Prostate gland (tissue), 2 donors: ENCODE measurements around the gene IREB2.

Experiments
- CTCF ChIP-seq, 4 experiments: fragments of 200-600 bp in 2 of 4; fragments of 450-650 bp in 2 of 4; sonication (generic) in 2 of 4; IDR thresholded peaks; 1 replicate in 3 of 4; 2 replicates in 1 of 4; pipeline ENCODE4 v1.5.1; 2016 to 2019; ENCODE audit warnings: antibody characterized with exemption in 4 of 4, mild to moderate bottlenecking in 2 of 4, moderate library complexity in 2 of 4
- POLR2A ChIP-seq: fragments of 450-650 bp; IDR thresholded peaks from one replicate; pipeline ENCODE4 v1.6.1; 2016; ENCODE audit warnings: antibody characterized with exemption, mild to moderate bottlenecking
- POLR2AphosphoS5 ChIP-seq: sonication (generic); formaldehyde crosslinking; IDR thresholded peaks from one replicate; pipeline ENCODE4 v1.6.1; 2017; ENCODE audit warnings: antibody characterized with exemption

DNA sequence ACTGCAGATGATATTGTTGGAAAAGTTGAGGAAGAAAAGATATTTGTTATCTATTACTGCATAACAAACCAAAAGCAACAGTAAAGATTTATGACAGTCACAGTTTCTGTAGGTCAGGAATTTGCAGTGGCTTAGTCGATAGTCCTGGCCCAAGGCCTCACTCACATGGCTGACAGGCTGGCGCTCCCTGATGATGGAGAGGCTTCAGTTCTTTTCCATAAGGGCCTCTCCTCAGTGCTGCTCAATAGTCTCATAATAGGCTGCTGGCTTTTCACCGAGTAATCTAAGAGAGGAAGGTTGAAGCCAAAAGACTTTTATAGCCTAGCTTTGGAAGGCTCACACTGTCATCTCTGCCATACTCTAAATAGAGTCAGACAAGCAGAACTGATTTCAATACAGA, 17.7 kb downstream of the IREB2 start:
- TF ChIP-seq CTCF (IDR thresholded peaks at IDR 0.05) = no peak
- no peak for TF ChIP-seq POLR2A
- peak; percentile 74 for TF ChIP-seq POLR2AphosphoS5
